Epithelial cell of proximal tubule (primary cell): ENCODE measurements around the gene GGACT. TPM values are rescaled to one million over a fixed set of nuclear protein-coding genes. Genes with fewer than 3 reads are reported as not detected.

Source experiments
- DNase-seq: peaks from one replicate; pipeline ENCODE4 v3.0.0-alpha.2; 2011; ENCODE audit warnings: low read depth
- H3K4me3 ChIP-seq: 2 replicates; pipeline ENCODE4 v1.5.1; 2011; ENCODE audit warnings: low read depth, mild to moderate bottlenecking, low read length
- CTCF ChIP-seq: conservative IDR thresholded peaks from 2 replicates; pipeline ENCODE4 v1.5.1; 2012; ENCODE audit warnings: low read depth, mild to moderate bottlenecking, low read length
- total RNA-seq: library from RNA; depleted of rRNA; stranded (reverse); fragments of >200 nt; gene quantifications from 2 replicates; pipeline ENCODE4 v1.2.3, GENCODE V29; 2015

Gene GGACT
- total RNA-seq, 1 donor from 2014 or later = 5.2 TPM

GRCh38 chr13:100532836-100533435 is 55.7 kb downstream of the GGACT start:
- DNase-seq = no peak
- no peak overlapping the region for H3K4me3 ChIP-seq
- no peak for TF ChIP-seq CTCF

GRCh38 chr13:100532090-100532766 is 56.4 kb downstream of the GGACT start:
- TF ChIP-seq CTCF = no peak
- H3K4me3 ChIP-seq = no peak overlapping the region
- DNase-seq = no peak

- no peak for TF ChIP-seq CTCF
- H3K4me3 ChIP-seq = no peak overlapping the region
- DNase-seq = no peak
Measured at GRCh38 chr13:100530671-100531213, 57.8 kb downstream of the GGACT start.

GRCh38 chr13:100529666-100530377 is 58.8 kb downstream of the GGACT start:
- TF ChIP-seq CTCF = no peak
- H3K4me3 ChIP-seq = no peak overlapping the region

GRCh38 chr13:100528820-100529219 is 59.8 kb downstream of the GGACT start:
- no peak for DNase-seq
- H3K4me3 ChIP-seq = no peak overlapping the region
- no peak for TF ChIP-seq CTCF

More at GRCh38 chr13:100529666-100530377, 58.8 kb downstream of the GGACT start:
- DNase-seq = no peak

GRCh38 chr13:100528353-100528752 is 60.2 kb downstream of the GGACT start:
- TF ChIP-seq CTCF = no peak
- no peak overlapping the region for H3K4me3 ChIP-seq
- DNase-seq = no peak
